Suprapubic skin (tissue), 4 donors: ENCODE data around the gene LRP1B.

Experiments used
- CTCF ChIP-seq, 2 donors: fragments of 200-600 bp in 1 of 2; fragments of 450-650 bp in 1 of 2; sonication (generic) in 1 of 2; IDR thresholded peaks; one replicate each; pipeline ENCODE4 v1.5.1; 2016 to 2019; ENCODE audit warnings: antibody characterized with exemption in 2 of 2, mild to moderate bottlenecking in 1 of 2, moderate library complexity in 1 of 2
- POLR2A ChIP-seq, 2 donors: fragments of 450-650 bp; IDR thresholded peaks; one replicate each; pipeline ENCODE4 v1.6.1; 2017; ENCODE audit warnings: antibody characterized with exemption in 2 of 2, mild to moderate bottlenecking in 2 of 2, moderate library complexity in 2 of 2
- POLR2AphosphoS5 ChIP-seq, 3 donors: sonication (generic); formaldehyde crosslinking; IDR thresholded peaks; one replicate each; pipeline ENCODE4 v1.6.1; 2017; ENCODE audit warnings: antibody characterized with exemption in 3 of 3

- TF ChIP-seq CTCF (IDR thresholded peaks at IDR 0.05), result no peak
- no peak for TF ChIP-seq POLR2A (IDR thresholded peaks at IDR 0.05)
- TF ChIP-seq POLR2AphosphoS5 (IDR thresholded peaks at IDR 0.05), result no peak
Observed at GRCh38 chr2:140349695-140350094, 1781.1 kb downstream of the LRP1B start.
